GM10266 (cell line): ENCODE results near the gene BRMS1L.
A peak's percentile ranks its signal among the peaks of the same experiment; 100 is the strongest.
"Not testable (repeated sequence)": the region's sequence is repeated elsewhere in the genome, so short reads cannot be mapped to it uniquely, and the experiment has no call there.

Experiments used
- DNase-seq: peaks from one replicate; pipeline ENCODE4 v3.0.0; 2012; ENCODE audit errors: extremely low spot score
- CTCF ChIP-seq: IDR thresholded peaks from 2 replicates; pipeline ENCODE4 v1.5.1; 2012; ENCODE audit warnings: mild to moderate bottlenecking, low read depth; ENCODE audit not compliant: control insufficient read depth, insufficient read depth; ENCODE audit errors: missing control alignments

Gene BRMS1L

GRCh38 chr14:35810963-35811362 is 15.2 kb upstream of the BRMS1L start:
- TF ChIP-seq CTCF: no peak
- no peak for DNase-seq

GRCh38 chr14:35814371-35815005 is 11.7 kb upstream of the BRMS1L start:
- peak; percentile 62 for DNase-seq
- peak; percentile 78 for TF ChIP-seq CTCF

GRCh38 chr14:35818346-35819115 is 7.6 kb upstream of the BRMS1L start:
- peak; percentile 58 for DNase-seq
- TF ChIP-seq CTCF: peak; percentile 44

GRCh38 chr14:35819591-35820540 is 6.3 kb upstream of the BRMS1L start:
- no peak for TF ChIP-seq CTCF
- DNase-seq: no peak

- peak; percentile 33 for DNase-seq
- peak; percentile 70 for TF ChIP-seq CTCF
Measured at GRCh38 chr14:35821564-35822411, 4.3 kb upstream of the BRMS1L start.

GRCh38 chr14:35822501-35822900 is 3.6 kb upstream of the BRMS1L start:
- no peak for TF ChIP-seq CTCF
- no peak for DNase-seq

GRCh38 chr14:35824446-35825165 is 1.5 kb upstream of the BRMS1L start:
- DNase-seq: not testable (repeated sequence)
